HL-60 (cell line): ENCODE measurements around the gene KLHDC10.

Experiments
- DNase-seq, 2 experiments: peaks; one replicate each; pipeline ENCODE4 v3.0.0-alpha.2; 2010 to 2020; ENCODE audit warnings: low read depth in 1 of 2, low spot score in 1 of 2
- H3K27ac ChIP-seq: fragments of 250-450 bp; sonication (Bioruptor Pico); replicated peaks from 2 replicates; pipeline ENCODE4 v1.5.1; 2020; ENCODE audit warnings: mild to moderate bottlenecking, moderate library complexity
- H3K27me3 ChIP-seq: fragments of 250-450 bp; sonication (Bioruptor Pico); 2 replicates; pipeline ENCODE4 v1.5.1; 2021; ENCODE audit warnings: mild to moderate bottlenecking, moderate library complexity; ENCODE audit not compliant: insufficient read depth, poor library complexity, severe bottlenecking
- H3K4me3 ChIP-seq: replicated peaks from 2 replicates; pipeline ENCODE4 v1.5.1; 2011; ENCODE audit warnings: mild to moderate bottlenecking, control low read depth, low read length; ENCODE audit not compliant: insufficient read depth
- GABPA ChIP-seq: IDR thresholded peaks from 2 replicates; pipeline ENCODE4 v1.6.1; 2012; ENCODE audit warnings: low read depth
- POLR2AphosphoS5 ChIP-seq: IDR thresholded peaks from 2 replicates; pipeline ENCODE4 v1.6.1; 2012; ENCODE audit warnings: low read depth
- REST ChIP-seq: IDR thresholded peaks from 2 replicates; pipeline ENCODE4 v1.6.1; 2012; ENCODE audit warnings: low read depth; ENCODE audit not compliant: insufficient replicate concordance
- SPI1 ChIP-seq: IDR thresholded peaks from 2 replicates; pipeline ENCODE4 v1.6.1; 2012; ENCODE audit warnings: low read depth, mild to moderate bottlenecking, borderline replicate concordance
- long read RNA-seq: library from polyadenylated mRNA; unstranded; transcript quantifications from one replicate; pipeline ENCODE4 v2.0.0, GENCODE V29; 2020
- TF ChIP-seq, protein P1 (sequence below): IDR thresholded peaks from one replicate; pipeline ENCODE4 v1.5.1; 2011; ENCODE audit warnings: low read length, control low read depth, inconsistent platforms; ENCODE audit not compliant: insufficient read depth

Gene KLHDC10
- long read RNA-seq, partial matches to known transcripts: 0 of 8 reads
- long read RNA-seq, other reads (novel, unspliced or antisense): 8 of 8 reads

GRCh38 chr7:130069978-130070860, at the start of gene KLHDC10:
Gene KLHDC10, plus strand, starts transcription at chr7:130070534. Its CDS starts 110 bp downstream, at chr7:130070644.
- Histone ChIP-seq H3K27ac (peak within 1 kb of the TSS; percentile 80), H3K4me3 (peak within 1 kb of the TSS; percentile 68), H3K27me3 (no peaks in the 10 kb centered on the region)
- peak; percentile 94 to 98 for DNase-seq
- peak; percentile 74 for TF ChIP-seq POLR2AphosphoS5
- TF ChIP-seq, protein P1, sequence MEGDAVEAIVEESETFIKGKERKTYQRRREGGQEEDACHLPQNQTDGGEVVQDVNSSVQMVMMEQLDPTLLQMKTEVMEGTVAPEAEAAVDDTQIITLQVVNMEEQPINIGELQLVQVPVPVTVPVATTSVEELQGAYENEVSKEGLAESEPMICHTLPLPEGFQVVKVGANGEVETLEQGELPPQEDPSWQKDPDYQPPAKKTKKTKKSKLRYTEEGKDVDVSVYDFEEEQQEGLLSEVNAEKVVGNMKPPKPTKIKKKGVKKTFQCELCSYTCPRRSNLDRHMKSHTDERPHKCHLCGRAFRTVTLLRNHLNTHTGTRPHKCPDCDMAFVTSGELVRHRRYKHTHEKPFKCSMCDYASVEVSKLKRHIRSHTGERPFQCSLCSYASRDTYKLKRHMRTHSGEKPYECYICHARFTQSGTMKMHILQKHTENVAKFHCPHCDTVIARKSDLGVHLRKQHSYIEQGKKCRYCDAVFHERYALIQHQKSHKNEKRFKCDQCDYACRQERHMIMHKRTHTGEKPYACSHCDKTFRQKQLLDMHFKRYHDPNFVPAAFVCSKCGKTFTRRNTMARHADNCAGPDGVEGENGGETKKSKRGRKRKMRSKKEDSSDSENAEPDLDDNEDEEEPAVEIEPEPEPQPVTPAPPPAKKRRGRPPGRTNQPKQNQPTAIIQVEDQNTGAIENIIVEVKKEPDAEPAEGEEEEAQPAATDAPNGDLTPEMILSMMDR: no peak

- no peak overlapping the region for H3K4me3 ChIP-seq
- TF ChIP-seq POLR2AphosphoS5 (no peak), SPI1 (no peak), REST (no peak), GABPA (no peak)
- TF ChIP-seq, protein P1: no peak
- no peaks in the 10 kb centered on the region for H3K27me3 ChIP-seq
- no peak for DNase-seq
- H3K27ac ChIP-seq: no peak overlapping the region
Observed at GRCh38 chr7:130021105-130021834, 49.1 kb upstream of the KLHDC10 start.

GRCh38 chr7:130022115-130022514, 48.2 kb upstream of the KLHDC10 start:
- H3K27ac ChIP-seq: no peak overlapping the region
- no peaks in the 10 kb centered on the region for H3K27me3 ChIP-seq
- no peak overlapping the region for H3K4me3 ChIP-seq
- DNase-seq: no peak
- TF ChIP-seq, protein P1: no peak
- TF ChIP-seq REST: no peak
- TF ChIP-seq SPI1: no peak
- no peak for TF ChIP-seq POLR2AphosphoS5
